A375 (cell line): Measurements from ENCODE around the gene CDK17. TPM values are rescaled to one million over a fixed set of nuclear protein-coding genes. Genes with fewer than 3 reads are reported as not detected.

Source experiments
- small RNA-seq: library from RNA; depleted of rRNA; stranded (forward); fragments of <200 nt; gene quantifications from one replicate; pipeline ENCODE3, GENCODE V24; 2014
- total RNA-seq: library from RNA; depleted of rRNA; stranded (reverse); fragments of >200 nt; shearing (Covaris generic); gene quantifications from 2 replicates; pipeline ENCODE4 v1.2.3, GENCODE V29; 2014; rRNA removed

CDK17 gene
- 22.7 and 23.9 TPM in 2 replicates for total RNA-seq

GRCh38 chr12:96399919-96400630 is at the start of gene CDK17:
TSS of gene CDK17 (minus strand) at chr12:96400439. CDS start at chr12:96334836, 65,603 bp downstream.

Small RNA genes lying within 50 kb of the gene (small RNA-seq; reads per million reads assigned to genes)
- gene RN7SKP11 (0.13 reads per million), gene RNU4-24P (not detected)

Other genes starting within 250 kb of the CDK17 start
- 23.7 TPM in 2 replicates for gene ELK3, start 206.1 kb downstream of the CDK17 start, total RNA-seq
- gene CFAP54, start 89.1 kb upstream of the CDK17 start, total RNA-seq: 0.53 and 0.68 TPM in 2 replicates